ENCODE data around the gene CHRM4.
A peak's percentile ranks its signal among the peaks of the same experiment; 100 is the strongest.

Gene CHRM4

DNA sequence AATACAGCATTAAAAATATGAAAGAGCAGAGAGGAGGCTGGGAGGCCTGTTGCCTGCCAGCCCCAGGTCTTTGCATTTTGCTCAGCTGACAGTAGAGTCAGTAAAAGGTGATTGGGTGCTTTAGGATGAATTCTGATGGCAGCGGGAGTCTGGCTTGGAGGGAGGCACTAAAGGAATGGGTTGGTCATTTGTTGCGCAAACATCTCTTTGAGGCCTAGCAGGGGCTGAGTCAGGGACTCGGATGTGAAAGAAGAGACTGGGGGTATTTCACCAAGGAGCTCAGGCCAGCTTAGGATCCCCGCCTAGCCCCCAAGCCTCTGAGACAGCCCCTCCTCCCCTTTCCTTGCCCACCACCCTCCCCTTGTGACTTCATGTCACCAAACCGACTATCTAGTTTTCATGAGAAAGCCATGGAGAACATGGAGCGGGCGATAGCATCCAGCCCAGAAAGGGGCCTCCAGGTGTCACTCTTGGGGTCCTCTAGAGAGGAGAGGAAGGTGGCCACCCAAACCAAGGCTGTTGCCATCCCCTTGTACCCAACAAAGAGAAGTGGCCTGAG is 34.6 kb downstream of the CHRM4 start:
- H3K9me3 ChIP-seq (replicated peaks in 1 of 11), result no peaks in the 10 kb centered on the region
- H3K27me3 ChIP-seq, result no peaks in the 10 kb centered on the region
- H3K27ac ChIP-seq, result peak overlapping the region in 6 of 11 experiments; percentile 11 to 55 (median 24); a peak in 8 of 22 replicates
- H3K4me3 ChIP-seq, result no peak overlapping the region
- H3K4me1 ChIP-seq, result peaks cover 51 to 95% (median 67%) of the 10 kb centered on the region in 10 experiments
- H3K36me3 ChIP-seq, result peaks cover 7 to 50% (median 30%) of the 10 kb centered on the region in 11 experiments; a peak in 18 of 22 replicates
- peaks cover 49 to 100% (median 88%) of the 10 kb centered on the region in 11 experiments for H4K20me1 ChIP-seq
- H3K9ac ChIP-seq, result peak overlapping the region in 6 of 11 experiments; percentile 3 to 48 (median 10); a peak in 4 of 22 replicates
- TF ChIP-seq Cebpa-rat (IDR thresholded peaks at IDR 0.05), result peak in 6 of 11 experiments; percentile 13 to 59 (median 38); a peak in 5 of 22 replicates
- H3K4me2 ChIP-seq, result peak overlapping the region; percentile 8 to 79 (median 43); a peak in 17 of 22 replicates

GRCh38 chr11:46353698-46354097 is 37.9 kb downstream of the CHRM4 start:
- H3K4me1 ChIP-seq, result peaks cover 68 to 94% (median 79%) of the 10 kb centered on the region in 10 experiments
- no peaks in the 10 kb centered on the region for H3K27me3 ChIP-seq
- H3K9me3 ChIP-seq (replicated peaks in 1 of 11), result no peaks in the 10 kb centered on the region
- peaks cover 13 to 72% (median 43%) of the 10 kb centered on the region in 11 experiments; a peak in 18 of 22 replicates for H3K36me3 ChIP-seq
- H3K9ac ChIP-seq, result peak overlapping the region; percentile 14 to 65 (median 44); a peak in 18 of 22 replicates
- H4K20me1 ChIP-seq, result peaks cover 74 to 100% (median 97%) of the 10 kb centered on the region in 11 experiments
- peak overlapping the region in 6 of 11 experiments; percentile 12 to 46 (median 38); a peak in 10 of 22 replicates for H3K27ac ChIP-seq
- peak overlapping the region; percentile 47 to 73 (median 66) for H3K4me2 ChIP-seq
- H3K4me3 ChIP-seq, result no peak overlapping the region
- no peak for TF ChIP-seq Cebpa-rat (IDR thresholded peaks at IDR 0.05)

GRCh38 chr11:46352063-46352841 is 39.3 kb downstream of the CHRM4 start:
- Histone ChIP-seq H4K20me1 (peaks cover 77 to 100% (median 95%) of the 10 kb centered on the region in 11 experiments), H3K4me1 (peaks cover 70 to 90% (median 80%) of the 10 kb centered on the region in 10 experiments), H3K4me2 (peak overlapping the region; percentile 57 to 73 (median 66))

GRCh38 chr11:46351606-46352005 is 40.0 kb downstream of the CHRM4 start:
- no peak for TF ChIP-seq Cebpa-rat (IDR thresholded peaks at IDR 0.05)
- peak overlapping the region; percentile 24 to 69 (median 47); a peak in 19 of 22 replicates for H3K9ac ChIP-seq
- peak overlapping the region; percentile 57 to 73 (median 66) for H3K4me2 ChIP-seq
- no peaks in the 10 kb centered on the region for H3K27me3 ChIP-seq
- H3K27ac ChIP-seq, result peak overlapping the region in 8 of 11 experiments; percentile 6 to 49 (median 30); a peak in 11 of 22 replicates
- no peaks in the 10 kb centered on the region for H3K9me3 ChIP-seq (replicated peaks in 1 of 11)
- H3K4me1 ChIP-seq, result peaks cover 72 to 87% (median 77%) of the 10 kb centered on the region in 10 experiments
- H3K36me3 ChIP-seq, result peaks cover 10 to 59% (median 33%) of the 10 kb centered on the region in 11 experiments; a peak in 18 of 22 replicates
- H4K20me1 ChIP-seq, result peaks cover 73 to 98% (median 89%) of the 10 kb centered on the region in 11 experiments
- no peak overlapping the region for H3K4me3 ChIP-seq

More at GRCh38 chr11:46352063-46352841, 39.3 kb downstream of the CHRM4 start:
- Histone ChIP-seq H3K9me3 (replicated peaks in 1 of 11) (no peaks in the 10 kb centered on the region), H3K4me3 (no peak overlapping the region; a peak in 1 of 20 replicates), H3K9ac (peak overlapping the region; percentile 24 to 69 (median 47); a peak in 19 of 22 replicates), H3K27me3 (no peaks in the 10 kb centered on the region), H3K27ac (peak overlapping the region in 8 of 11 experiments; percentile 6 to 49 (median 30); a peak in 14 of 22 replicates), H3K36me3 (peaks cover 13 to 65% (median 35%) of the 10 kb centered on the region in 11 experiments; a peak in 18 of 22 replicates)
- no peak for TF ChIP-seq Cebpa-rat (IDR thresholded peaks at IDR 0.05)

GRCh38 chr11:46351148-46351547 is 40.4 kb downstream of the CHRM4 start:
- Histone ChIP-seq H3K27me3 (no peaks in the 10 kb centered on the region; a peak in 1 of 22 replicates), H3K4me1 (peaks cover 75 to 87% (median 78%) of the 10 kb centered on the region in 10 experiments), H3K27ac (peak overlapping the region in 5 of 11 experiments; percentile 6 to 49 (median 18); a peak in 9 of 22 replicates), H3K9me3 (replicated peaks in 1 of 11) (no peaks in the 10 kb centered on the region), H3K9ac (peak overlapping the region; percentile 13 to 69 (median 47); a peak in 21 of 22 replicates), H4K20me1 (peaks cover 73 to 98% (median 84%) of the 10 kb centered on the region in 11 experiments), H3K4me3 (no peak overlapping the region), H3K36me3 (peaks cover 6 to 55% (median 28%) of the 10 kb centered on the region in 11 experiments; a peak in 18 of 22 replicates), H3K4me2 (peak overlapping the region; percentile 57 to 73 (median 66))
- TF ChIP-seq Cebpa-rat (IDR thresholded peaks at IDR 0.05), result no peak

DNA sequence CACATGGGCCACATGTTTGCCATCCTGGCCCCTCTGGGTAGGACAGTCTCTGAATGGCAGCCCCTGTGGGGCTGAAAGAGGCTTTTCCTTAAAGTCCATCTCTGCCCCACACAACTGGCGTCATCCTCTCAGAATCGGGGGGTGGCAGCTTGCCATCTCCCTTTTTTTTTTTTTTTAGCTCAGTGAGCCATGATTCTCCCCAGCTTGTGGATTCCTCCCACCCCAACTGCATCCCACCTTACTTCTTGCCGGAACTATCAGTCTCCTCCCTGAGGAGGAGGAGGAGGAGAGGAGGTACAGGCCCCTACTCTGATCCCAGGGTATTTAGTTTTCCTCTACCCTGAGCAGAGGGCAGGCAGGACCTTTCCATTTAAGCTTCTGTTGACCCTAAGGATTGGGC is 40.9 kb downstream of the CHRM4 start:
- Histone ChIP-seq H4K20me1 (peaks cover 73 to 96% (median 80%) of the 10 kb centered on the region in 11 experiments), H3K27ac (peak overlapping the region in 3 of 11 experiments; percentile 6 to 49 (median 14); a peak in 5 of 22 replicates)

GRCh38 chr11:46348566-46349401 is 42.8 kb downstream of the CHRM4 start:
- peaks cover 0 to 38% (median 22%) of the 10 kb centered on the region in 11 experiments; a peak in 14 of 22 replicates for H3K36me3 ChIP-seq
- peak overlapping the region in 10 of 11 experiments; percentile 83 to 95 (median 88); a peak in 18 of 22 replicates for H3K27ac ChIP-seq
- no peaks in the 10 kb centered on the region; a peak in 1 of 22 replicates for H3K27me3 ChIP-seq
- H3K9me3 ChIP-seq (replicated peaks in 1 of 11), result no peaks in the 10 kb centered on the region
- TF ChIP-seq Cebpa-rat (IDR thresholded peaks at IDR 0.05), result no peak
- peak overlapping the region; percentile 84 to 99 (median 96) for H3K4me3 ChIP-seq
- peak overlapping the region; percentile 88 to 97 (median 93) for H3K9ac ChIP-seq
- peaks cover 59 to 77% (median 62%) of the 10 kb centered on the region in 11 experiments for H4K20me1 ChIP-seq
- peaks cover 81 to 90% (median 84%) of the 10 kb centered on the region in 10 experiments for H3K4me1 ChIP-seq
- peak overlapping the region; percentile 98 to 100 (median 99) for H3K4me2 ChIP-seq

More for the DNA sequence above, 40.9 kb downstream of the CHRM4 start:
- no peaks in the 10 kb centered on the region for H3K9me3 ChIP-seq (replicated peaks in 1 of 11)
- H3K9ac ChIP-seq, result peak overlapping the region; percentile 13 to 69 (median 47); a peak in 19 of 22 replicates
- H3K4me1 ChIP-seq, result peaks cover 77 to 84% (median 80%) of the 10 kb centered on the region in 10 experiments
- no peaks in the 10 kb centered on the region; a peak in 1 of 22 replicates for H3K27me3 ChIP-seq
- TF ChIP-seq Cebpa-rat (IDR thresholded peaks at IDR 0.05), result no peak
- no peak overlapping the region for H3K4me3 ChIP-seq
- peak overlapping the region; percentile 57 to 73 (median 66); a peak in 20 of 22 replicates for H3K4me2 ChIP-seq
- peaks cover 1 to 50% (median 26%) of the 10 kb centered on the region in 11 experiments; a peak in 17 of 22 replicates for H3K36me3 ChIP-seq

Measured in BLaER1 treated with 17β-estradiol and CSF1 and Interleukin-3, amounts not matched to agents 10 nM and 100 nM (cell line).